Measurements from ENCODE around the gene LAMP1.

DNA sequence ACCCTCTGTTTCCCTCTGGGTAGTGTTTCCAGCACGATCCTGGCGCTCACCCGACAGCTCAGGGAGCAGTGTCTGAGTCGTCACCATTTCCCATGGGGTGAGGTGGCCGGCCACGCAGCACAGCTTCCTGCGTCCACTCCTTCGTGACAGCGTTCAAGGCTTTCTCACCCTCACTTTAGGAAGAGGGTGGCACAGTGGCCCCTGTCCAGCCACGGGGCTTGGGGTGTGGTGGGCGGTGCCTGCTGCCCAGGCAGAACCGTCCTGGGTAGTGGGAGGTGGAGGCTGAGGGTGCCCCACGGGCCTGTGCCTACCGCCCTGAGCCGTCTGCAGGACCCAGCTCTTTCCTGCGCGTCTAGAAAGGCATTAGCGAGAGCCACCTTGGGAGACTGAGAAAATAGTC lies 21.9 kb downstream of the LAMP1 start:
- TF ChIP-seq POLR2A (IDR thresholded peaks at IDR 0.05) (no peak), EP300 (IDR thresholded peaks at IDR 0.05) (no peak), POLR2AphosphoS5 (IDR thresholded peaks at IDR 0.05) (no peak)
- TF ChIP-seq, protein P1, sequence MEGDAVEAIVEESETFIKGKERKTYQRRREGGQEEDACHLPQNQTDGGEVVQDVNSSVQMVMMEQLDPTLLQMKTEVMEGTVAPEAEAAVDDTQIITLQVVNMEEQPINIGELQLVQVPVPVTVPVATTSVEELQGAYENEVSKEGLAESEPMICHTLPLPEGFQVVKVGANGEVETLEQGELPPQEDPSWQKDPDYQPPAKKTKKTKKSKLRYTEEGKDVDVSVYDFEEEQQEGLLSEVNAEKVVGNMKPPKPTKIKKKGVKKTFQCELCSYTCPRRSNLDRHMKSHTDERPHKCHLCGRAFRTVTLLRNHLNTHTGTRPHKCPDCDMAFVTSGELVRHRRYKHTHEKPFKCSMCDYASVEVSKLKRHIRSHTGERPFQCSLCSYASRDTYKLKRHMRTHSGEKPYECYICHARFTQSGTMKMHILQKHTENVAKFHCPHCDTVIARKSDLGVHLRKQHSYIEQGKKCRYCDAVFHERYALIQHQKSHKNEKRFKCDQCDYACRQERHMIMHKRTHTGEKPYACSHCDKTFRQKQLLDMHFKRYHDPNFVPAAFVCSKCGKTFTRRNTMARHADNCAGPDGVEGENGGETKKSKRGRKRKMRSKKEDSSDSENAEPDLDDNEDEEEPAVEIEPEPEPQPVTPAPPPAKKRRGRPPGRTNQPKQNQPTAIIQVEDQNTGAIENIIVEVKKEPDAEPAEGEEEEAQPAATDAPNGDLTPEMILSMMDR (IDR thresholded peaks at IDR 0.05): no peak
